Gastroesophageal sphincter (tissue), 4 donors: Measurements from ENCODE around the gene UXT. TPM values are rescaled to one million over a fixed set of nuclear protein-coding genes. Genes with fewer than 3 reads are reported as not detected.

Source experiments
- ATAC-seq: fragments of 150-250 bp; one replicate; pipeline ENCODE4 v1.9.1; 2016; ENCODE audit warnings: mild to moderate bottlenecking, moderate library complexity
- H3K27ac ChIP-seq, 4 donors: fragments of 200-600 bp; sonication (generic) in 3 of 4; 1 replicate in 3 of 4; 2 replicates in 1 of 4; pipeline ENCODE4 v1.5.1; 2016 to 2019
- H3K27me3 ChIP-seq: fragments of 200-600 bp; sonication (generic); one replicate; pipeline ENCODE4 v1.5.1; 2019
- H3K36me3 ChIP-seq, 2 donors: fragments of 200-600 bp; sonication (generic); one replicate each; pipeline ENCODE4 v1.5.1; 2019; ENCODE audit warnings: control low read depth in 1 of 2
- H3K4me1 ChIP-seq, 3 donors: fragments of 200-600 bp; sonication (generic); 1 replicate in 2 of 3; 2 replicates in 1 of 3; pipeline ENCODE4 v1.5.1; 2016 to 2019; ENCODE audit warnings: control low read depth in 2 of 3
- H3K4me3 ChIP-seq, 2 donors: fragments of 200-600 bp; sonication (generic); one replicate each; pipeline ENCODE4 v1.5.1; 2019; ENCODE audit warnings: mild to moderate bottlenecking in 1 of 2, moderate library complexity in 1 of 2
- H3K9me3 ChIP-seq, 3 donors: fragments of 200-600 bp; sonication (generic); one replicate each; pipeline ENCODE4 v1.5.1; 2017 to 2019; ENCODE audit warnings: control low read depth in 2 of 3
- EP300 ChIP-seq: sonication (generic); formaldehyde crosslinking; IDR thresholded peaks from one replicate; pipeline ENCODE4 v1.6.1; 2017; ENCODE audit warnings: antibody characterized with exemption, mild to moderate bottlenecking
- POLR2A ChIP-seq, 2 donors: fragments of 450-650 bp; IDR thresholded peaks; one replicate each; pipeline ENCODE4 v1.6.1; 2017; ENCODE audit warnings: antibody characterized with exemption in 2 of 2, mild to moderate bottlenecking in 2 of 2, moderate library complexity in 1 of 2
- POLR2AphosphoS5 ChIP-seq: sonication (generic); formaldehyde crosslinking; IDR thresholded peaks from one replicate; pipeline ENCODE4 v1.6.1; 2017; ENCODE audit warnings: antibody characterized with exemption
- WGBS, 2 donors: methylation state at CpG; one replicate each; pipeline ENCODE4 v1.1.5; 2018; ENCODE audit warnings: low coverage in 1 of 2; 5-methylcytosine and 5-hydroxymethylcytosine counted together
- total RNA-seq, 4 donors: library from RNA; depleted of rRNA; stranded (reverse); fragments of >200 nt; gene quantifications; one replicate each; pipeline ENCODE4 v1.1.0, GENCODE V29; 2016
- TF ChIP-seq, protein P1 (sequence below), 4 experiments: fragments of 200-600 bp in 2 of 4; fragments of 450-650 bp in 2 of 4; sonication (generic) in 1 of 4; IDR thresholded peaks; one replicate each; pipeline ENCODE4 v1.5.1; 2017 to 2019; ENCODE audit warnings: antibody characterized with exemption in 4 of 4, mild to moderate bottlenecking in 2 of 4, moderate library complexity in 2 of 4

The UXT gene
- total RNA-seq, 4 donors from 2014 or later: 66.5 to 112 (median 79.1) TPM

- no peak overlapping the region for H3K4me3 ChIP-seq
- no peaks in the 10 kb centered on the region for H3K27me3 ChIP-seq
- H3K9me3 ChIP-seq: no peaks in the 10 kb centered on the region
- H3K27ac ChIP-seq: no peak overlapping the region
- TF ChIP-seq POLR2AphosphoS5 (no peak), EP300 (no peak), POLR2A (IDR thresholded peaks at IDR 0.05) (no peak)
- TF ChIP-seq, protein P1, sequence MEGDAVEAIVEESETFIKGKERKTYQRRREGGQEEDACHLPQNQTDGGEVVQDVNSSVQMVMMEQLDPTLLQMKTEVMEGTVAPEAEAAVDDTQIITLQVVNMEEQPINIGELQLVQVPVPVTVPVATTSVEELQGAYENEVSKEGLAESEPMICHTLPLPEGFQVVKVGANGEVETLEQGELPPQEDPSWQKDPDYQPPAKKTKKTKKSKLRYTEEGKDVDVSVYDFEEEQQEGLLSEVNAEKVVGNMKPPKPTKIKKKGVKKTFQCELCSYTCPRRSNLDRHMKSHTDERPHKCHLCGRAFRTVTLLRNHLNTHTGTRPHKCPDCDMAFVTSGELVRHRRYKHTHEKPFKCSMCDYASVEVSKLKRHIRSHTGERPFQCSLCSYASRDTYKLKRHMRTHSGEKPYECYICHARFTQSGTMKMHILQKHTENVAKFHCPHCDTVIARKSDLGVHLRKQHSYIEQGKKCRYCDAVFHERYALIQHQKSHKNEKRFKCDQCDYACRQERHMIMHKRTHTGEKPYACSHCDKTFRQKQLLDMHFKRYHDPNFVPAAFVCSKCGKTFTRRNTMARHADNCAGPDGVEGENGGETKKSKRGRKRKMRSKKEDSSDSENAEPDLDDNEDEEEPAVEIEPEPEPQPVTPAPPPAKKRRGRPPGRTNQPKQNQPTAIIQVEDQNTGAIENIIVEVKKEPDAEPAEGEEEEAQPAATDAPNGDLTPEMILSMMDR (IDR thresholded peaks at IDR 0.05): no peak
- no peaks in the 10 kb centered on the region for H3K36me3 ChIP-seq
- no peak for ATAC-seq
- no peaks in the 10 kb centered on the region for H3K4me1 ChIP-seq
These were observed 46.6 kb downstream of the UXT start for GRCh38 chrX:47612418-47612817.

DNA sequence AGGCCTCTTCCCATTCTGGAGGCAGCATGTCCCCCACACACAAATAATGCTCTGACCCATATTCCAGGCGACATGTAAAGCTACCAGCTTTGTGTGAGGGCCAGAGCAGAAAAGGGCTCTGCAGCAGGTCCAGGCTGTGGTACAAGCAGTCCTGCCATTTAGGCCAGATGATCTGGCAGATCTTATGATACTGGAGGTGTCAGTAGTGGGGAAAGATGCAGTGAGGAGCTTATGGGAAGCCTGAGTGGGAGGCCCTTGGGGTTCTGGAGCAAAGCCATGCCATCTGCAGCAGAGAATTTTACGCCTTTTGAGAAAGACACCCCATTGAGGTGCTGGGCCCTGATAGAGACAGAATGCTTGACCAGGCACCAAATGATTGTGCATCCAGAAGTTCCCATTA is 47.1 kb downstream of the UXT start:
- Histone ChIP-seq H3K36me3 (no peaks in the 10 kb centered on the region), H3K27ac (no peak overlapping the region), H3K4me1 (no peaks in the 10 kb centered on the region), H3K9me3 (no peaks in the 10 kb centered on the region), H3K4me3 (no peak overlapping the region), H3K27me3 (no peaks in the 10 kb centered on the region)
- no peak for TF ChIP-seq EP300
- TF ChIP-seq POLR2A (IDR thresholded peaks at IDR 0.05): no peak
- TF ChIP-seq POLR2AphosphoS5: no peak
- no peak for ATAC-seq
- no CpG with 5 or more reads among the region's 2 CpGs for WGBS, 2 donors

DNA sequence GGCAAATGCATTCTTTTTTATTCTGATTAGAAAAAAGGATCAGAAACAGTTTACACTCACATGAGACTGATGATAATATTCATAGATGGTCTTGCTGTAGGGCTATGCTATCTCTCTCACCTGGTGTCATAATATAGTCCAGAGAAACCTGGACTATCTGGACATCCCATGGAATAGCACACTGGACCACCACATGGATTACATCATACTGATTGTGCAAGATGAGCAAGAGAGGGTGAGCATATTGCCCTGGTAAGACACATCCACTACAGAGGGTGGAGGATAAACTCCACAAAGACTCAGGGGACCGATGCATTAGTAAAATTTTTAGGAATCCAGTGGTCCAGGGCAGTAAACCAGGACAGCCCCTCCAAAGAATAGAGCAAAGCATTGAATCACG is 47.5 kb downstream of the UXT start:
- no peaks in the 10 kb centered on the region for H3K9me3 ChIP-seq
- TF ChIP-seq POLR2AphosphoS5: no peak
- H3K27ac ChIP-seq: no peak overlapping the region
- H3K27me3 ChIP-seq: no peaks in the 10 kb centered on the region
- no peaks in the 10 kb centered on the region for H3K4me1 ChIP-seq
- no peak overlapping the region for H3K4me3 ChIP-seq
- WGBS, 2 donors: 67 to 100% methylated on average over 1 to 2 of the region's 2 CpGs
- no peaks in the 10 kb centered on the region for H3K36me3 ChIP-seq
- ATAC-seq: no peak

DNA sequence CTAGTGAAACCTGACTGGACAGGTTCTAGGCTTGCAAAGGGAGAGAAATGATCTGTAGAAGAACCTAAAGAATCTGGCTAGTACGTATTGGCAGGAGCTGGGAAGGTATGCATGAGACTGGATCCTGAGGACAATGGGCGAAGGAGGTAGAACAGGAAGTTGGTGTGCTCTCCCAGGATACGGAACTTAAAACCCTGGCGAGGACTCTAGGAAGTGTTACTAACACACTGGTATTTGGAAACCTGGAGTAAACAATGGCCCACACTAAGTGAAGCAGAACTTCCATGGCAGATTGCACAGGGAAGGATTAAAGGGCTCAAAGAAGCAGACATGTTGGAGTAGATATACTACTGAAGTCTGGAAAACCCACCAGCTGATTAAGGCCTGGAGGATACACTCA is 48.5 kb downstream of the UXT start:
- ATAC-seq: no peak
- Histone ChIP-seq H3K27ac (no peak overlapping the region), H3K9me3 (no peaks in the 10 kb centered on the region), H3K4me3 (no peak overlapping the region), H3K36me3 (no peaks in the 10 kb centered on the region), H3K27me3 (no peaks in the 10 kb centered on the region), H3K4me1 (no peaks in the 10 kb centered on the region)
- TF ChIP-seq EP300 (no peak), POLR2AphosphoS5 (no peak), POLR2A (IDR thresholded peaks at IDR 0.05) (no peak)
- WGBS, 2 donors: 57 to 83% methylated on average over 1 to 4 of the region's 4 CpGs

DNA sequence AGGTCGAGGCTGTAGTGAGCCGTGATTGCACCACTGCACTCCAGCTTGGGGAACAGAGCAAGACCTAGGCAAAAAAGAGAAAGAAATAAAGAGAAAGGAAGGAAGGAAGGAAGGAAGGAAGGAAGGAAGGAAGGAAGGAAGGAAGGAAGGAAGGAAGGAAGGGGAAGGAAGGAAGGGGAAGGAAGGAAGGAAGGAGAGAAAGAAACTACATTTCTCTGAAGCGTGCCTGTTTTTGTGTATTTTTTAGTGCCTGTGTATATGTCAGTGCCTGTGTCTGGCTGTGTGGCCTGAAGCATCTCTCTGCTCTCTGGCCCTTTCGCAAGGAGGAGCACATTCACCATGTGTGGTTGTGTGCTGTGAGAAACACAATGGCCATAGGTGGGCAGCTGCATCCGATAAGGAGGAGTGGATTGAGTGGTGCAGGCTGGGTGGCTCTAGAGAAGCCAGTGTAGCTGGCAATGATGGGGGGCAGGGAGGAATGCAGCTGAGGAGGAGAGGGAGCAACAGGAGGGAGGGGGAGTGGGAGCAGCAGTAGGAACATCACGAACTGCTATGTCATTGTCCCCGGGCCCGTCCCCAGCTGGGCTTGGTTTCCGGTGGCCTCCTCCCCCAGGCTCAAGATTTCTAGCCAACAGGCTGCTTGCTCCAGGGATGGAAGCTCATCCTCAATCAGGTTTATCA is 50.7 kb downstream of the UXT start:
- 37 to 53% methylated on average over 2 to 3 of the region's 9 CpGs for WGBS, 2 donors
- Histone ChIP-seq H3K9me3 (no peaks in the 10 kb centered on the region), H3K4me1 (no peaks in the 10 kb centered on the region), H3K4me3 (no peak overlapping the region), H3K27ac (no peak overlapping the region), H3K27me3 (no peaks in the 10 kb centered on the region), H3K36me3 (no peaks in the 10 kb centered on the region)
- ATAC-seq: no peak
- TF ChIP-seq POLR2A (IDR thresholded peaks at IDR 0.05) (no peak), POLR2AphosphoS5 (no peak), EP300 (no peak)
- TF ChIP-seq, protein P1 (IDR thresholded peaks at IDR 0.05): no peak

GRCh38 chrX:47607091-47607490 is 51.9 kb downstream of the UXT start:
- no peak for ATAC-seq
- Histone ChIP-seq H3K4me1 (no peaks in the 10 kb centered on the region), H3K27ac (no peak overlapping the region), H3K36me3 (no peaks in the 10 kb centered on the region), H3K27me3 (no peaks in the 10 kb centered on the region), H3K9me3 (no peaks in the 10 kb centered on the region), H3K4me3 (no peak overlapping the region)
- TF ChIP-seq POLR2A (IDR thresholded peaks at IDR 0.05): no peak
- TF ChIP-seq EP300: no peak
- TF ChIP-seq, protein P1 (IDR thresholded peaks at IDR 0.05): no peak
- no peak for TF ChIP-seq POLR2AphosphoS5
